ENCODE data around the gene FOS. TPM values are rescaled to one million over a fixed set of nuclear protein-coding genes. Genes with fewer than 3 reads are reported as not detected.

Gene FOS
- total and polyA plus RNA-seq, 2 of the 8 experiments (the other 6 are each of a cell fraction or from before 2014, with no cell fraction given), result 50.2 to 51.8 TPM

DNA sequence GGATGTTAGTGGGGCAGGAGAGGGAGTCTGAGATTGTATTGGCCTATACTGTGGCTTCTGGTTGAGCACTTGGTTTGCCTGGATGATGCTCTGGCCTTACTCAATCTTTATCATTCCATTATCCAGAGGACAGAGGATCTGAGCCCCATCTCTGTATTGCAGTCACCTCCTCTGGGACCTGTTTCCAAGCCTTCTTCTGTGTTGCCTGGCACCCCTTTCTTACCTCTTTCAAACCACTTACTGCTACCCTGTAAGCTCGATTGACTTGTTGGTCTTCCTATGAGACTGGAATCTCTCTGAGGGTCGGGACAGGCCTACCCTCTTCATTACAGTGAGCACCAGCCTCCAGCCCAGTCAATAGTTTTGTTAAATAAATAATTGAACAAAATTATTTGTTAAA lies 3.0 kb upstream of the FOS start (continued):
- TF ChIP-seq CEBPB (IDR thresholded peaks at IDR 0.05; ENCODE audit: low read depth, low read length) (no peak), POLR2A (IDR thresholded peaks at IDR 0.05; ENCODE audit: control extremely low read depth in 1 of 2, low read depth in 2 of 2, low read length in 2 of 2) (no peak), YY1 (IDR thresholded peaks at IDR 0.05; ENCODE audit: low read depth, low read length) (no peak)
